ENCODE results near the gene EPM2A.

EPM2A gene

GRCh38 chr6:145728444-145729385 lies 6.6 kb downstream of the EPM2A start:
- no peak for DNase-seq (ENCODE audit: insufficient read length)
- FAIRE-seq, result no peak
- TF ChIP-seq POLR2AphosphoS5 (IDR thresholded peaks at IDR 0.05; ENCODE audit: low read depth, low read length), result no peak
- TF ChIP-seq POLR2A (IDR thresholded peaks at IDR 0.05; ENCODE audit: low read depth, low read length), result no peak
- no peak for TF ChIP-seq TAF1 (IDR thresholded peaks at IDR 0.05; ENCODE audit: borderline replicate concordance, low read depth, low read length)

- no peak for FAIRE-seq
- no peak for DNase-seq (ENCODE audit: insufficient read length)
- TF ChIP-seq TAF1 (IDR thresholded peaks at IDR 0.05; ENCODE audit: borderline replicate concordance, low read depth, low read length), result no peak
- TF ChIP-seq POLR2A (IDR thresholded peaks at IDR 0.05; ENCODE audit: low read depth, low read length), result no peak
- TF ChIP-seq POLR2AphosphoS5 (IDR thresholded peaks at IDR 0.05; ENCODE audit: low read depth, low read length), result no peak
Measured at GRCh38 chr6:145727817-145728388, 7.4 kb downstream of the EPM2A start.

GRCh38 chr6:145725570-145725969 lies 9.8 kb downstream of the EPM2A start:
- FAIRE-seq (no peak), DNase-seq (ENCODE audit: insufficient read length) (no peak)
- no peak for TF ChIP-seq TAF1 (IDR thresholded peaks at IDR 0.05; ENCODE audit: borderline replicate concordance, low read depth, low read length)
- no peak for TF ChIP-seq POLR2AphosphoS5 (IDR thresholded peaks at IDR 0.05; ENCODE audit: low read depth, low read length)
- TF ChIP-seq POLR2A (IDR thresholded peaks at IDR 0.05; ENCODE audit: low read depth, low read length), result no peak

- no peak for TF ChIP-seq TAF1 (IDR thresholded peaks at IDR 0.05; ENCODE audit: borderline replicate concordance, low read depth, low read length)
- TF ChIP-seq POLR2AphosphoS5 (IDR thresholded peaks at IDR 0.05; ENCODE audit: low read depth, low read length), result no peak
- no peak for TF ChIP-seq POLR2A (IDR thresholded peaks at IDR 0.05; ENCODE audit: low read depth, low read length)
- DNase-seq (ENCODE audit: insufficient read length) (no peak), FAIRE-seq (no peak)
Measured at GRCh38 chr6:145723646-145724045, 11.7 kb downstream of the EPM2A start.

- FAIRE-seq (no peak), DNase-seq (ENCODE audit: insufficient read length) (no peak)
- TF ChIP-seq POLR2AphosphoS5 (IDR thresholded peaks at IDR 0.05; ENCODE audit: low read depth, low read length), result no peak
- TF ChIP-seq TAF1 (IDR thresholded peaks at IDR 0.05; ENCODE audit: borderline replicate concordance, low read depth, low read length), result no peak
- no peak for TF ChIP-seq POLR2A (IDR thresholded peaks at IDR 0.05; ENCODE audit: low read depth, low read length)
Measured at GRCh38 chr6:145722190-145722589, 13.1 kb downstream of the EPM2A start.

- FAIRE-seq (no peak), DNase-seq (ENCODE audit: insufficient read length) (no peak)
- TF ChIP-seq TAF1 (IDR thresholded peaks at IDR 0.05; ENCODE audit: borderline replicate concordance, low read depth, low read length), result no peak
- TF ChIP-seq POLR2AphosphoS5 (IDR thresholded peaks at IDR 0.05; ENCODE audit: low read depth, low read length), result no peak
Measured at GRCh38 chr6:145721144-145721543, 14.2 kb downstream of the EPM2A start.

- DNase-seq (ENCODE audit: insufficient read length), result no peak
- TF ChIP-seq TAF1 (IDR thresholded peaks at IDR 0.05; ENCODE audit: borderline replicate concordance, low read depth, low read length) (no peak), POLR2AphosphoS5 (IDR thresholded peaks at IDR 0.05; ENCODE audit: low read depth, low read length) (no peak), POLR2A (IDR thresholded peaks at IDR 0.05; ENCODE audit: low read depth, low read length) (no peak)
- no peak for FAIRE-seq
Measured at GRCh38 chr6:145715426-145715825, 19.9 kb downstream of the EPM2A start.

- TF ChIP-seq TAF1 (IDR thresholded peaks at IDR 0.05; ENCODE audit: borderline replicate concordance, low read depth, low read length) (no peak), POLR2AphosphoS5 (IDR thresholded peaks at IDR 0.05; ENCODE audit: low read depth, low read length) (no peak), POLR2A (IDR thresholded peaks at IDR 0.05; ENCODE audit: low read depth, low read length) (no peak)
- no peak for FAIRE-seq
- DNase-seq (ENCODE audit: insufficient read length), result no peak
Measured at GRCh38 chr6:145714731-145715130, 20.6 kb downstream of the EPM2A start.

GRCh38 chr6:145713773-145714172 lies 21.5 kb downstream of the EPM2A start:
- no peak for FAIRE-seq
- TF ChIP-seq TAF1 (IDR thresholded peaks at IDR 0.05; ENCODE audit: borderline replicate concordance, low read depth, low read length), result no peak
- no peak for TF ChIP-seq POLR2AphosphoS5 (IDR thresholded peaks at IDR 0.05; ENCODE audit: low read depth, low read length)
- TF ChIP-seq POLR2A (IDR thresholded peaks at IDR 0.05; ENCODE audit: low read depth, low read length), result no peak
- no peak for DNase-seq (ENCODE audit: insufficient read length)

GRCh38 chr6:145711372-145711771 lies 23.9 kb downstream of the EPM2A start:
- FAIRE-seq (no peak), DNase-seq (ENCODE audit: insufficient read length) (no peak)

GRCh38 chr6:145707397-145707796 lies 27.9 kb downstream of the EPM2A start:
- DNase-seq (ENCODE audit: insufficient read length) (no peak), FAIRE-seq (no peak)
- TF ChIP-seq POLR2AphosphoS5 (IDR thresholded peaks at IDR 0.05; ENCODE audit: low read depth, low read length) (no peak), TAF1 (IDR thresholded peaks at IDR 0.05; ENCODE audit: borderline replicate concordance, low read depth, low read length) (no peak), POLR2A (IDR thresholded peaks at IDR 0.05; ENCODE audit: low read depth, low read length) (no peak)

More at GRCh38 chr6:145711372-145711771, 23.9 kb downstream of the EPM2A start:
- TF ChIP-seq POLR2AphosphoS5 (IDR thresholded peaks at IDR 0.05; ENCODE audit: low read depth, low read length), result no peak
- TF ChIP-seq TAF1 (IDR thresholded peaks at IDR 0.05; ENCODE audit: borderline replicate concordance, low read depth, low read length), result no peak
- no peak for TF ChIP-seq POLR2A (IDR thresholded peaks at IDR 0.05; ENCODE audit: low read depth, low read length)

GRCh38 chr6:145705561-145705960 lies 29.8 kb downstream of the EPM2A start:
- no peak for FAIRE-seq
- DNase-seq (ENCODE audit: insufficient read length), result no peak
- TF ChIP-seq POLR2AphosphoS5 (IDR thresholded peaks at IDR 0.05; ENCODE audit: low read depth, low read length) (no peak), POLR2A (IDR thresholded peaks at IDR 0.05; ENCODE audit: low read depth, low read length) (no peak), TAF1 (IDR thresholded peaks at IDR 0.05; ENCODE audit: borderline replicate concordance, low read depth, low read length) (no peak)
